ENCODE data around the gene LIPG.

- TF ChIP-seq ZBTB14 (CRISPR knock-in tag; IDR thresholded peaks at IDR 0.05) (no peak), ZNF792 (CRISPR knock-in tag; IDR thresholded peaks at IDR 0.05) (no peak), ZNF281 (CRISPR knock-in tag; IDR thresholded peaks at IDR 0.05; ENCODE audit: borderline replicate concordance) (no peak), IRF1 (CRISPR knock-in tag; IDR thresholded peaks at IDR 0.05; ENCODE audit: low read depth) (no peak), ZKSCAN1 (IDR thresholded peaks at IDR 0.05; ENCODE audit: low read length) (no peak), POLR2AphosphoS5 (IDR thresholded peaks at IDR 0.05; ENCODE audit: low read depth, low read length) (no peak), ZBTB49 (CRISPR knock-in tag; IDR thresholded peaks at IDR 0.05; ENCODE audit: borderline replicate concordance) (no peak), ZNF232 (CRISPR knock-in tag; IDR thresholded peaks at IDR 0.05; ENCODE audit: borderline replicate concordance) (no peak)
These were observed 35.9 kb upstream of the LIPG start for GRCh38 chr18:49525981-49526380.
